Measurements from ENCODE around the gene DHX58. TPM values are rescaled to one million over a fixed set of nuclear protein-coding genes. Genes with fewer than 3 reads are reported as not detected.
"Not testable (repeated sequence)": the region's sequence is repeated elsewhere in the genome, so short reads cannot be mapped to it uniquely, and the experiment has no call there.

Gene DHX58
- 13.3 TPM for polyA plus RNA-seq

DNA sequence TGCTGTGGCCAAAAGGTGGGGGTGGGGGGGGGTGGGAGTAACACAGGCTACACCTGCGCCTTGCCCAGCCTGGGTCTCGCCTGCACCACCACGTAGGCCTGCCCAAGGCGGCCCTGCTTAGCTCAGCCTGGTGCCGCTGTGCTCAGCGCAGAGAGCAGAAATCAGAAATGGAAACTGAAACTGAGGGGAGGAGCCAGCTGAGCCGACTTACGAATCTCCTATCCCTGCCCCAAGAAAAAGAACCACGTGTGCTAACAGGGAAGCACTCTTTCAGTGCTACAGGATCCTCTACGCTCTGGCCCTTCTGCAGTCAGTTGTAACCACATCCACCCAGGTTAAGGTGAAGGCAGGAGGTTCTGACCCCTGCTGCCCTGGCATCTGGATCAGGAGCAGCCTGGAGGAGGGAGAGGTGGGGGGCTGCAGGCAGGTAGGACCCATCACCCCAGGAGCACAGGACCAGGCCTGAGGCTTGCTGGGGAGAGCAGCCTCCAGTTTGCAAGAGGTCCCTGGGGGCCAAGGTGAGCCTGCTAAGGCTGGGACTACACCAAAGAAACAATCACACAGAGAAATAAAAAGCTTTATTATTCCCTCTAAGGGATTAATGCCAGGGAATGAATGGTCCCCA is at the start of gene DHX58:
Gene DHX58, minus strand, starts transcription at position 163 of the 625 bp plus-strand sequence. CDS start 822 bp downstream, outside the sequence.
- H3K4me1 Mint-ChIP-seq: peaks cover 23 to 40% (median 30%) of the 10 kb centered on the region in 3 donors
- H3K27me3 Mint-ChIP-seq: no peaks in the 10 kb centered on the region
- peaks cover 9% of the 10 kb centered on the region for H3K36me3 Mint-ChIP-seq
- H3K4me3 Mint-ChIP-seq: peak within 1 kb of the TSS; percentile 84 to 93 (median 90)
- H3K27ac Mint-ChIP-seq: peak within 1 kb of the TSS; percentile 90 to 94 (median 94)
- no peaks in the 10 kb centered on the region for H3K9me3 Mint-ChIP-seq

DNA sequence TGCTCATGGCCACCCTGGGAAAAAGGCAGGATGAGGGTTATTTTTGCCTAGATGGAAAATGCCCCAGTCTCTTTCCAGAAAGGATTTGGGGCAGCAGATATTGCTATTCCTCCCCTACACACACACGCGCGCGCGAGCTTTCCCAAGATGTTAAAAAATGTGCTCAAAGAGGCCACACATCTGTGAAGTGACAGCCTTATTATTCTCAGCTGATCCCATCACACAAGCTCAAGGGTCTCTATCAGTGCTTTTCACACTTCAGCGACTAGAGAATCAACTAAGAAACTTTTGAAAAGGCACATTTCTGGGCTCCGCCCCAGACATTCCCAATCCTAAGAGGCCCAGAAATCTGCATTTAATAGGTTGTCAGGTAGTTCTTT is 48.0 kb upstream of the DHX58 start:
- H3K27me3 Mint-ChIP-seq: no peaks in the 10 kb centered on the region
- H3K4me3 Mint-ChIP-seq: no peak overlapping the region
- H3K9me3 Mint-ChIP-seq: no peaks in the 10 kb centered on the region
- no peaks in the 10 kb centered on the region for H3K36me3 Mint-ChIP-seq
- H3K27ac Mint-ChIP-seq: no peak overlapping the region
- H3K4me1 Mint-ChIP-seq: peaks cover 0 to 6% (median 2%) of the 10 kb centered on the region in 3 donors

DNA sequence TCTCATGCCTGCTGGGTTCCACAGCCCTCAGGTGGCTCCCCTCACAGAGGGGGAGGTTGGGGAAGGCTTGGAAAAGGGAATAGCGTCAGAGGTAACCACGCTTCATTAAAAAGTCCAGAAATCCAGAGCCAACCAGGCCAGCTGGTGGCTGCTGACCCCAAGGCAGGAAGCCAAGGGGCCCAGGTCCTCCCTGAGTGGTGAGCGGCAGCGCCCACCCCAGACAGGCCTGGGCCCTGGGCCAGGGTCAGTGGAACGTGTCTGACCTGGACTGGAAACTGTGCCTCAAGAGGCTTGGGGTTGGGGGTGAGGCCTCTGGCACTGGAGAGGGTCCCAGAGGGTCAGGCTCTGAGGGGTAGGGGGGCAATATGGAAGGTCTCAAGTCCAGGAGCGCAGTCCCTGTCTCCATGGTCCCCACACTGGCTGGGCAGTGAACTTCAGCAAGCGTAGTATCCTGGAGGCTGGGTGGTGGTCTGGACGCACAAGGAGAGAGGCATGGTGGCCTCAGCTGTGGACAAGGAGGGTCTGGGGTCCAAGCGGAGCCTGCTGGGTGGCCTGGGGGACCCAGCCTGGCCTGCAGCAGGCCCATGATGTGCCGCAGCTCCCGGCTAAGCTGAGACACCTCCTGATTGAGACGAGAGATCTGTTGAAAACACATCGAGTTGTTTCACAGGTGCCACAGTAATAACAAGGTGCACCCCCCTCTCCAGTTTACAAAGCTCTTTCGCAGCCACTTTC is 47.4 kb upstream of the DHX58 start:
- Mint-ChIP-seq H3K27me3 (no peaks in the 10 kb centered on the region), H3K4me3 (no peak overlapping the region), H3K9me3 (peaks cover 0 to under 1% (median 0%) of the 10 kb centered on the region in 3 donors), H3K36me3 (no peaks in the 10 kb centered on the region), H3K27ac (no peak overlapping the region), H3K4me1 (peaks cover 2 to 6% (median 2%) of the 10 kb centered on the region in 3 donors)

DNA sequence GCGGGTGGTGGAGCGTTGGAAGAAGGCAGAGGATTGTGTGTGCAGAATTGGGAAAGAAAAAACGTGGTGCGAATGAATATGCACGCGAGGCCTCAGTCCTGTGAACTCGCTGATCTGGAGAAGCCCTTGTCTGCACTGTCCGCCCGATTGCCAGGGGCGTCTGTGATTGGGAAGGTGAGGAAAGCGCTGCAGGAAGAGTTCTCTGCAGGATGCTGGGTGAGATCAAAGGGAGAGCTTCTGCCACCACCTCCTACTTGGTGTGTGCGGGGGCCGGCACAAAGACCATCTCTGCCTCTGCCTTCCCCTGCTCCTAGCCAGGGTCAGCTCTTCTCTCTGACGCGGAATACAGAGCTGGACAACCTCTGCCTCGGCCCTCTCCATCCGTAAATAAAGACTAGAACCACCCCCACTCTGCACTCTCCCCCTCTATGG is 43.1 kb upstream of the DHX58 start:
- Mint-ChIP-seq H3K9me3 (peaks cover 0 to 2% (median 0%) of the 10 kb centered on the region in 3 donors), H3K27me3 (no peaks in the 10 kb centered on the region), H3K27ac (peak overlapping the region in 1 of 3 donors; percentile 2), H3K4me1 (peaks cover 18 to 23% (median 22%) of the 10 kb centered on the region in 3 donors), H3K36me3 (no peaks in the 10 kb centered on the region), H3K4me3 (peak overlapping the region; percentile 19 to 98 (median 80))

DNA sequence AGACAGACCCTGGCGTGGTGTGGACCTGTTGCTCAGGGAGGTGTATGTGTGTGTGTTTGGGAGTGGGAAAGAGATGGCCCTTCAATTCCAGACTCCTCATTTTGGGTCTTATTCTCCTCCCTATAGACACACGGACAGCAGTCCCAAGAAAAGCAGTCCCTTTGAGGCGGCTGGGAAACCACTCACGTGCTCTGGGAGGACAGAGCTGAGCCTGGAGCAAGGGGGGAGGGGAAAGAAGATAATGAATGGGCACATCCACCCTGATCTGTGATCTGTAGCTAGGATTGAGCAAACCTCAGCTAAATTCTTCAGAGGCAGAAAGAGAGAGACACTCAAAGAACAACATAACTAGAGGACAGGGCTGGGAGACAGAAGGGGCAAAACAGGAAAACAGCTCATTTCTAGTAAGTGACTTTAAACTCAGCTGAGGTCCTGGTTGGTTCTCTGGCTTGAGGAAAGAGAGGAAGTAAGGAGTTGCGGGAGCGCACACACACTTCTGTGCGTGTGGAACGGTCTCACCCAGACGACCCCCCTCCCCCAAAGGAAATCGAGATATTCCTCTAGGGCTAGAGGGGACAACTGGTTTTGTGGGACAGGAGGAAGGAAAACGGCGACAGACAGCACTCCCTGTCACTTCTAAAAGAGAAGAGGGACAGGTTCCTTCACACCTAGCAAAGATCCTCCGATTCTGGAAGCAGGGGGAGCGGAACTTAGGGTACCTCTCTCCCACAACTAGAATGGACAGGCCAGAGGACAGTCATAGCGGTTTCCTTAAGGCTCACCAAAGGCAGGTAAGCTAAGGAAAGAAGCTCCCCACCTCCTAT is 41.6 kb upstream of the DHX58 start:
- H3K9me3 Mint-ChIP-seq: peaks cover 0 to 2% (median 0%) of the 10 kb centered on the region in 3 donors
- no peaks in the 10 kb centered on the region for H3K27me3 Mint-ChIP-seq
- peak overlapping the region; percentile 70 to 99 (median 88) for H3K27ac Mint-ChIP-seq
- H3K4me3 Mint-ChIP-seq: peak overlapping the region; percentile 81 to 99 (median 95)
- H3K36me3 Mint-ChIP-seq: no peaks in the 10 kb centered on the region
- H3K4me1 Mint-ChIP-seq: peaks cover 18 to 23% (median 22%) of the 10 kb centered on the region in 3 donors

DNA sequence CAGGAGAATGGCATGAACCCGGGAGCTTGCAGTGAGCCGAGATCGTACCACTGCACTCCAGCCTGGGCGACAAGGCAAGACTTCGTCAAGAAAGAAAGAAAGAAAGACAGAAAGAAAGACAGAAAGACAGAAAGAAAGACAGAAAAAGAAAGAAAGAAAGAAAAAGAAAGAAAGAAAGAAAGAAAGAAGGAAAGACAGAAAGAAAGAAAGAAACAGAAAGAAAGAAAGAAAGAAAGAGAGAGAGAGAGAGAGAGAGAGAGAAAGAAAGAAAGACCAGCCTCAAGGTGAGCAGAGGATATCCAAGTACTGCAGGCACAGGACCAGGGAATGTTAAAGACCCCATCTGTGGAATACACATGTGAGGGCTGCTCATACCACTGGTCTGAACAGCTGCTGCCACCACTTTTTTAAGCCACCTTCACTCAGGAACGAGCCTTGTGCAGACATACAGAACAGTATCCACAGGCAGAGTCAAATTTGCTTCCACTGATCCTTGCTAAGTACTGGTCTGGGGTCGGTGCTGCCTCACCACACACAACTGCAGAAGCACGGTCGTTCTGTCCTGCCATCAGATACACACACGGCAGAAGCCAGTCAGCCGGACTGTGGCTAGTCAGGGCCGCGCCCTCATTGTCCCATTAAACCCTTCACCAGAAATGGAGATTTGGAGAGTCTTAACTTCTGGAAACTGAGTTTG is 34.5 kb upstream of the DHX58 start:
- no peaks in the 10 kb centered on the region for H3K9me3 Mint-ChIP-seq
- H3K27me3 Mint-ChIP-seq: no peaks in the 10 kb centered on the region
- H3K36me3 Mint-ChIP-seq: no peaks in the 10 kb centered on the region
- peaks cover 6 to 19% (median 7%) of the 10 kb centered on the region in 3 donors for H3K4me1 Mint-ChIP-seq
- H3K27ac Mint-ChIP-seq: no peak overlapping the region
- H3K4me3 Mint-ChIP-seq: no peak overlapping the region

DNA sequence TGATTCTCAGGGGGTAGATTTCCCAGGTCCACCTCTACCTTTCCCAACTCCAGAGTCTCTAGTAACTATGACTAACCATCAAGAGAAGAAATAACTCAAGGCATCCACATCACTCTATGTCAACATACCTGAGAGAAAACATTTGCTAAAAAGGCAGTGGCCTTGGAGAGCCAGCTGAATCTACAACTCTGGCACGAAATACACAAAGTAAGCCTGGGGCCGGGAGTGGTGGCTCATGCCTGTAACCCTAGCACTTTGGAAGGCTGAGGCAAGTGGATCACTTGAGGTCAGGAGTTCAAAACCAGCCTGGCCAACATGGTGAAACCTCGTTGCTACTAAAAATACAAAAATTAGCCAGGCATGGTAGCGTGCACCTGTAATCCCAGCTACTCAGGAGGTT is 30.6 kb upstream of the DHX58 start:
- H3K27ac Mint-ChIP-seq, H3K4me3 Mint-ChIP-seq, H3K27me3 Mint-ChIP-seq, H3K36me3 Mint-ChIP-seq, H3K9me3 Mint-ChIP-seq: not testable (repeated sequence)
- H3K4me1 Mint-ChIP-seq: peaks cover 0 to 18% (median 8%) of the 10 kb centered on the region in 3 donors

DNA sequence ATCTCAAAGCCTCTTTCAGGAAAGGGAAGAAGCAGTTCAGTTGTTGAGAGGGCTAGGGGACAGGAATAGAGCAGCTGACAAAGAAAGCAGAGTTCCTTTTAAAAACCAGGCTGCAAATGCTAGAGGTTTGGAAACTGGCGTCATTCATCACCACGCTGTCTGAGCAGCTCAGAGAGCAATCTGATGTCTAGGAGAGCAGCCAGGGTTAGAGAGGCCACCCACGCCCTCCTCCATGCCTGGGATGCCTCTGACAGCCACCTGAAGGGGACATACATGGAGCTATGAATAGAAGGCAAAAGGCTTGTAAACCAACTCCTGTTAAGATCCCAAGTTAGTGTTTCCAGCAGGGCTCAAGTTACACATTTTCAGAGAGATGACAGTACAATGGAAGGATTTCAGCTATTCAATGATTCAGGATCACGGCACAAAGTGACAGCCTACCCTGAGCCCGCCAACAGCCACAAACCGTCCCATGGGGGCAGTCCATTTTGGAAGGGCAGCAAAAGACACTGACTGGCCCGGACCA is 29.9 kb upstream of the DHX58 start:
- peak overlapping the region in 1 of 4 donors; percentile 65 for H3K4me3 Mint-ChIP-seq
- H3K27ac Mint-ChIP-seq: no peak overlapping the region
- H3K4me1 Mint-ChIP-seq: peaks cover 0 to 18% (median 11%) of the 10 kb centered on the region in 3 donors
- no peaks in the 10 kb centered on the region for H3K36me3 Mint-ChIP-seq
- H3K9me3 Mint-ChIP-seq: no peaks in the 10 kb centered on the region
- H3K27me3 Mint-ChIP-seq: no peaks in the 10 kb centered on the region

DNA sequence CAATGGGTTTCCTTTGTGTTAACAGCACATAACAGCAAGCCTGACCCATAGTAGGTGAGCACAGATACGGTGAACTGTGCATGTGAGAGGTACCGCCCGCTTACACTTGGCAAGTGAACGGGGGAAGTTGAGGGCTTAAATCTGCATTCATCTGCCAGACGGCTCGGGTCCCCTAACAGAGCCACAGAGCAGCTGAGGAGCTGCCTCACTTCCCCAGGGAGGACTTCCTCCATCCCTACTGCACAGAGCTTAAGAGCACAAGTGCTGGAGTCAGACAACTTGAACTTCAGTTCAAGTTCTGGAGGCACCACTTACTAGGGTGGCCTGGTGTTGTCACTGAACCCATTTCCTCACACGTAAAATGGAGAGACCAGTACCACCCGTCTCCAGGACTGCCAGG is 28.9 kb upstream of the DHX58 start:
- no peak overlapping the region for H3K27ac Mint-ChIP-seq
- peaks cover 0 to 21% (median 11%) of the 10 kb centered on the region in 3 donors for H3K4me1 Mint-ChIP-seq
- H3K36me3 Mint-ChIP-seq: no peaks in the 10 kb centered on the region

DNA sequence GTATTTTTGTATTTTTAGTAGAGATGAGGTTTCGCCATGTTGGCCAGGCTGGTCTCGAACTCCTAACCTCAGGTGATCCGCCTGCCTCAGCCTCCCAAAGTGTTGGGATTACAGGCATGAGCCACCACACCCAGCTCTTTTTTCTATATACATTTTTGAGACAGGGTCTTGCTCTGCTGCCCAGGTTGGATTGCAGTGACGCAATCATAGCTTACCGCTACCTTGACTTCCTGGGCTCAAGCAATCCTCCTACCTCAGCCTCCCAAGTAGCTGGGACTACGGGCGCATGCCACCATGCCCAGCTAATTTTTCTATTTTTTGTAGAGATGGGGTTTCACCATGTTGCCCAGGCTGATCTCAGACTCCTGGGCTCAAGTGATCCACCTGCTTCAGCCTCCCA is 28.2 kb upstream of the DHX58 start:
- not testable (repeated sequence) for H3K36me3 Mint-ChIP-seq, H3K9me3 Mint-ChIP-seq, H3K27ac Mint-ChIP-seq, H3K4me3 Mint-ChIP-seq, H3K27me3 Mint-ChIP-seq
- H3K4me1 Mint-ChIP-seq: peaks cover 3 to 25% (median 14%) of the 10 kb centered on the region in 3 donors

More for the DNA sequence above, 28.9 kb upstream of the DHX58 start:
- Mint-ChIP-seq H3K4me3 (no peak overlapping the region), H3K27me3 (no peaks in the 10 kb centered on the region), H3K9me3 (no peaks in the 10 kb centered on the region)

DNA sequence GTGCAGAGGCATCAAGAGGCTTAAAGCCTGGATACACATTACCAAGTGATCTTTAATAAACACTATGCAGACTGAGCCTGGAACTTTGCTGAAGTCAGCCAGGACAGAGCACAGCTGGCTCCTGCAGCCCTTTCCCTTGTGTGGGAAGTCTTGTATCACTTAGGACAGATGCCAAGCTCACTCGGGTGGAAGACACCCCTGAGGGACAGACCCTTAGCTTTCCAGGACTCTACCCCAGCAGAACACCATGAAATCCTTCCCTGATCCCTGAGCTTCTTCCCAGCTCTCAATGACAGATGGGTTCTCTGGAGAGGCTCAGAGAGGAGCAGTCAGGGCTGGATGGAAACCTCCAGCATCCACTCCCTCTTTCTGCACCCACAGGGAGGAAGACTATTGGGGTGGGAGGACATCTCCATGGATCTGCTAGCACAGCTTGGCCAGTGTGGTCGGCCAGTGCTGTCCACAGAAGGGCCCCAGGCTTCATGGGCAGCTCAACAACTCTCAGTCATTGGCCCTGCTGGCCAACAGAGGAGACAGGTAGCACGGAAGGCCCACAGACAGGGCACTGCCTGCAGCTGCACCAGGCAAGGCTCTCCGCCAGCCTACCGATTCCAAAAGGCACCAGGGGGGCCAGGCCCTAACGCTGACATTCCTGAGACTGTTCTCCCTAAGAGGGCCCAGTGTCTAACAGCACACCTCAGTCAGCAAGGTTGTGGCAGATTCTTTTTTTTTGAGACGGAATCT is 26.4 kb upstream of the DHX58 start:
- Mint-ChIP-seq H3K36me3 (no peaks in the 10 kb centered on the region), H3K4me1 (peaks cover 6 to 30% (median 19%) of the 10 kb centered on the region in 3 donors), H3K4me3 (no peak overlapping the region), H3K27ac (no peak overlapping the region), H3K27me3 (no peaks in the 10 kb centered on the region), H3K9me3 (no peaks in the 10 kb centered on the region)

DNA sequence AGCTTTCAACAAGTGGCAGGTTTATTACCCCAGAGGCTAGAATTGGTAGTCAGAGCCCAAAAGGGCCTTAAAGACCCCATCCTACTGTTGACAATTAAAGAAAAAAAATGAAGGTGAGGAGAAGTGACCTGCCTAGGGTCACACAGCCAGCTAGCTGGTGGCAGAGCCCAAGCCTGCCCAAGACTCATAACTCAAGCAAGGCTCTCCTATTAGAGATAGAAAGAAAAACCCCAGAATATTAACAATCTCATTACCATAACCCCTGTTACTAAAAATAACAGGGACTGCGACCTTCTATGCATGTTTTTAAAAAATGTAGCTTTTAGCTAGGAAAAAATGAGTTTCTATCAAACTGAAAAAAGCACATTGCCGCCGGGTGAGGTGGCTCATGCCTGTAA is 24.1 kb upstream of the DHX58 start:
- Mint-ChIP-seq H3K27me3 (no peaks in the 10 kb centered on the region), H3K36me3 (no peaks in the 10 kb centered on the region), H3K4me3 (peak overlapping the region in 1 of 4 donors; percentile 37), H3K9me3 (no peaks in the 10 kb centered on the region), H3K27ac (no peak overlapping the region), H3K4me1 (peaks cover 29 to 42% (median 40%) of the 10 kb centered on the region in 3 donors)

DNA sequence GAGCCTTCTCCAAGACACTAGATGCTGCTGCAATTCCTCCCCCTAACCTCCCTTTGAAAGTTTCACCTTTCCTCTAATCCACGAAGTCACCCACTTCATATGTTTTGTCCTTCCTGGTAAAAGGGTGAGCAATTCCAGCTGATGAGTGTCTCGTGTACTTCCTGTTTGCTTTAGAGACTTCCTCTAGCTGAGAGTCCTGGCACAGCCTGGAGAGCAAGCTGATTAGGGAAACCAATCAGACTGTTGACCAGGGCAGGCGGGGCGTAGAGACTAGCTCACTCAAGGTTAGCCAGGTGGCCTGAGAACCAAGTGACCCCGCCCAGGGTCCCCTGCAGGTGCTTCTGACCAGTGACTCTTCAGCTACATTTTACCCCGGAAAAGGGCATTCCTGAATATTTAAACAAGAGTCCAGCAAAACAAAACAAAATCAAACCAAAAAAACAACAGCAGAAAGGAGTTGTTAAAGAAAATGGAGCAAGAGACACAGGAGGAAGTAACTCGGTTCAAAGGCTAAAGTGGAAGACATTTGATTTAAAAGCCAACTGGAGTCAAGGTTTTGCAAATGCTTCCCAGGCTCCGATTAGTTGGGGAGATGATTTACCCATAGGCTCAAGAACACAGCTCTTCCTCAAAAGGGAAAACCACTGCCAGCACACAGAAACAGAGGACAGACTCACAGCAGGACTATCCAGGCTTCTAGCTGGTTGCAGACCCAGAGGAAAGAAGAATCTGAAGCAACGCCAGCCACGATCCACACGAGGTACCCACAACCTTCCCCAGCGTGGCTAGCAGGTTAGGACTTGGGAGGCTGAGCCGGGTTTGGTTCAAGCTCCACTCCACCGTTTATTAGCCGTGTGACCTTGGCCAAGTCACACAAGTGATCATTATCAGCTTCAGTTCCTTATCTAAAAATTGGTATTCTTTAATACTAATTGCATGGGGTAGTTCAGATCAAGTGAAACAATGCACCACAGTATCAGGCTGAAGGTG is 23.4 kb upstream of the DHX58 start:
- Mint-ChIP-seq H3K27me3 (no peaks in the 10 kb centered on the region), H3K4me1 (peaks cover 35 to 47% (median 46%) of the 10 kb centered on the region in 3 donors), H3K9me3 (no peaks in the 10 kb centered on the region), H3K36me3 (no peaks in the 10 kb centered on the region), H3K27ac (peak overlapping the region in 1 of 3 donors; percentile 56), H3K4me3 (peak overlapping the region in 3 of 4 donors; percentile 10 to 82 (median 67))
